Stimulated activated CD4-positive, alpha-beta T cell treated with anti-CD3 and anti-CD28 coated beads, Interleukin-4, amount 100 ng/mL, for 1 hour (primary cell): ENCODE data around the gene SLC4A2.
A peak's percentile ranks its signal among the peaks of the same experiment; 100 is the strongest.

Experiments used
- DNase-seq: peaks from one replicate; pipeline ENCODE4 v3.0.0-alpha.2; 2020

Gene SLC4A2

DNA sequence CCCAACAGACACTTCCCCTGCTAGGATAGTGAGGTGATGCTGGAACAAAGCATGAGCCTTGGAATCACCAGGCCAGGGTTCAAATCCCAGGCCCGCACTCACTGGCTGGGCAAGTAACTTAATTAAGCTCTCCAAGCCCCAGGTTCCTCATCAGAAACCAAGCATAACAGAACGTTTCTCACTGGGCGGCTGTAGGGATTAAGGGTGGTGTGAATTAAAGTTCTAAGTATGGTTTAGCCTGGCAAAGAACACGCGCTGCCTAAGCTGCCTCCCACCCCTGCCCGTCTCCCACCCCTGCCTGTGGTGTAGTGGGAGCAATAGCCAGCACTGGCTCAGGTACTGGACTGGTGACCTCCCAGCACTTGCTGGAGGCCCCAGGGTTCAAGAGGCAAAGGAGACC lies 5.6 kb downstream of the SLC4A2 start:
- DNase-seq = no peak

DNA sequence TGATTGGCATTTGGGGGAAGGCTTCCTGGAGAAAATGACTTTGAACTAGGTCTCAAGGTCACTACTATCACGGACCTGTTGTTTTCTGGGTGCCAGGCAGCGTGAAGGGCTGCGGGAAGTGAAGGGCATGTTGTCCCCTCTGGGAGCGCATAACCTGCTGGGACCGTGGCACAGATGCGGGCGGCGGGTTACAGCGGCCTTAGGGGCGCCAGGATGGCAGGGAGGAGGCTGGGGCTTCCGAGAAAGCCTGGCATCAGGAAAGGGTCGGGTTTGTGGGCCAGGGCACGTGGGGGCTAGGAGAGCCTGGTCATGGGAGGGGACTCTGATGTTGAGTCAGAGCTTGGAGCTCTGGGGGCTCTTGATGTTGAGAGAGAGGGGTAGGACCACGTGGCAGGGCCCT lies 6.1 kb downstream of the SLC4A2 start:
- DNase-seq = no peak

DNA sequence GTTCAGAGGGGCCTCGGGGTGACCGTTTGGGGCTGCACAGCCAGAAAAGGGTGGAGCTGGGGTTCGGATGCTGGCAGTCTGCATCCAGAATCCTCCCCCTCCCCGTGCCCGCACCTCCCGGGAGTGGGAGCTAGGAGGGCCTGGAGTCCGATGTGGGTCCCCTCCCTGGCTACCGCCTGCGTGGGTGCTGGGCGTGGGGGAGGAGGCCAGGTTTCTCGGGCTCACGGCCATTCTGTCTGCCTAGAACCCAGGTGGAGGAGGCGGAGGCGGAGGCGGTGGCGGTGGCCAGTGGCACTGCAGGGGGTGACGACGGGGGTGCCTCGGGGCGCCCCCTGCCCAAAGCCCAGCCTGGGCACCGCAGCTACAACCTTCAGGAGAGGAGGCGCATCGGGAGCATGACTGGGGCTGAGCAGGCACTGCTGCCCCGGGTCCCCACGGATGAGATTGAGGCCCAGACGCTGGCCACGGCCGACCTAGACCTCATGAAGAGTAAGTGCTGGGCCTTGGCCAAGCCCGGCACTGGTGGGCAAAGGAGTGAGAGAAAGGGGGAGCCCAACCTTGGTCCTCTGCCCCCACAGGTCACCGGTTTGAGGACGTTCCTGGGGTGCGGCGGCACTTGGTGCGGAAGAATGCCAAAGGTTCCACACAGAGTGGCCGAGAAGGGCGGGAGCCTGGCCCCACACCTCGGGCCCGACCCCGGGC lies 7.0 kb downstream of the SLC4A2 start:
- no peak for DNase-seq

DNA sequence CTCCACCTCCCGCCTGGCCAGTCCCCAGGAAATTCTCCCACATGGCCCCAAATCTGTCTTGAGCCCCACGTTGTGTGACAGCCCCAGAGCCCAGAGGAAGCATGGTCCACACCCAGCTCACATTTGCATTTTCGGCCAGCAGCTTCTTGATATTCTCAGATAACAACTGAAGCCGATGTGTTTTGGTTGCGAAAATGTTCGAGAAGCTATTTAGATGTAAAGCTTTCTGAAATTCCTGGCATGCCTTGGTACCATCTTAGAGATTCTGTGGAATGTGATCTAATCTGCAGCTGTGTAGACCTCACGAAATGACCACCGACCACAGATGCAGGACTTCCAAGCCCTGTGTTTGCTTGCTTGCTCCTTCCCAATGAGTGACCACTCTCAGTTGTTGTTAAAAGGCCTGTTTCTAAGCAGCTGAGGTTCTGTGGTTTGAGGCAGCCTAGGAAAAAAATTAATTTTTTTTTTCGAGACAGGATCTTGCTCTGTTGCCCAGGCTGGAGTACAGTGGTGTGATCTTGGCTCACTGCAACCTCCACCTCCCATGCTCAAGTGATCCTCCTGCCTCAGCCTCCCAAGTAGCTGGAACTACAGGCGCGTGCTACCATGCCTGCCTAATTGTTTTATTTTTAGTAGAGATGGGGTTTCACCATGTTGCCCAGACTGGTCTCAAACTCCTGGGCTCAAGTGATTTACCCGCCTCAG lies 8.8 kb downstream of the SLC4A2 start:
- no peak for DNase-seq

DNA sequence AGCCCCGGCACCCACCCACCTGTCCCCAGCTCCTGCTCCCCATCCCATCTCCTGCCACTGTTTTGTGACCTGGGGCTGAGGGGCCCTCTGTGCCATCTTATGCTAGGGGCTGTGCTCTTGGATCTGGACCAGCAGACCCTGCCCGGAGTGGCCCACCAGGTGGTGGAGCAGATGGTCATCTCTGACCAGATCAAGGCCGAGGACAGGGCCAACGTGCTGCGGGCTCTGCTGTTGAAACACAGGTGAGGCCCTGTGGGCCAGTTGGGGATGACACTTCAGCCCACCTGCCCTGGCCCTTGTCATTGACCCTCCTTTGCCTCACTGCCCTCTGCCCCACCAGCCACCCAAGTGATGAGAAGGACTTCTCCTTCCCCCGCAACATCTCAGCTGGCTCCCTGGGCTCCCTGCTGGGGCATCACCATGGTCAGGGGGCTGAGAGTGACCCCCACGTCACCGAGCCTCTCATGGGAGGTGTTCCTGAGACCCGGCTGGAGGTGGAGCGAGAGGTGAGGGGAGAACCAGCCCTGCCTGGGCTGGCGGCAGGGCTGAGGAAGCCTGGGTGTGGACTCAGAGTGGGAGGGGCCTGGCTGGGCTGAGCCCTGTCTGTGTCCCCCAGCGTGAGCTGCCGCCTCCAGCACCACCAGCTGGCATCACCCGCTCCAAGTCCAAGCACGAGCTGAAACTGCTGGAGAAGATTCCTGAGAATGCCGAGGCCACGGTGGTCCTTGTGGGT lies 10.6 kb downstream of the SLC4A2 start:
- no peak for DNase-seq

DNA sequence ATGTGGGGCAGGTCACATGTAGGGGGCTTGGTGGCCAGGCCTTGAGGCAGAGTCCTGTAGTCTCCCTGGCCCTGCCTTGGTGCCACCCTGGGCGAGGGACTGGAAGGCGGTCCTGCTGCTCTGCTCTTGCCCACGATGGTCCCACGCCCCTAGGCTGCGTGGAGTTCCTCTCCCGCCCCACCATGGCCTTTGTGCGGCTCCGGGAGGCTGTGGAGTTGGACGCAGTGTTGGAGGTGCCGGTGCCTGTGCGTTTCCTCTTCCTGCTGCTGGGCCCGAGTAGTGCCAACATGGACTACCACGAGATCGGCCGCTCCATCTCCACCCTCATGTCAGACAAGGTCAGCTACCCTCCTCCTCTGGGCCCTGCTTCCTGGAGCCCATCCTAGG lies 11.2 kb downstream of the SLC4A2 start:
- DNase-seq = no peak

DNA sequence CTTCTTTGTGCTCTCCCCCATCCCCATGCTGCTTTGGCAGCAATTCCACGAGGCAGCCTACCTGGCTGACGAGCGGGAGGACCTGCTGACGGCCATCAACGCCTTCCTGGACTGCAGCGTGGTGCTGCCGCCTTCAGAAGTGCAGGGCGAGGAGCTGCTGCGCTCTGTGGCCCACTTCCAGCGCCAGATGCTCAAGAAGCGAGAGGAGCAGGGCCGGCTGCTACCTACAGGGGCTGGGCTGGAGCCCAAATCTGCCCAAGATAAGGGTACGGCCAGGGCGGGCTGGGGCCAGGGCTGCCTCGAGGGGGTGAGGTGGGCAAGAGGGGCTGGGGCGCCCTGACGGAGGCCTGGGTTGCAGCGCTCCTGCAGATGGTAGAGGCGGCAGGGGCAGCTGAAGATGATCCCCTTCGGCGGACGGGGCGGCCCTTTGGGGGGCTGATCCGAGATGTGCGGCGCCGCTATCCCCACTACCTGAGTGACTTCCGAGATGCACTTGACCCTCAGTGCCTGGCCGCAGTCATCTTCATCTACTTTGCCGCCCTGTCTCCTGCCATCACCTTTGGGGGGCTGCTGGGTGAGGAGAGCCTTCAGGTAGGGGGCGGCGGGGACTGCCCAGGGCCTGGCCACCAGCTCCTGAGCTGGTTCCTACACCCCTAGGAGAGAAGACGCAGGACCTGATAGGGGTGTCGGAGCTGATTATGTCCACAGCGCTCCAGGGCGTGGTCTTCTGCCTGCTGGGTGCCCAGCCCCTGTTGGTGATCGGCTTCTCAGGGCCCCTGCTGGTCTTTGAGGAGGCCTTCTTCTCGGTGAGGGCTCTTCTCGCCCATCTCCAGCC lies 11.9 kb downstream of the SLC4A2 start:
- DNase-seq = no peak

DNA sequence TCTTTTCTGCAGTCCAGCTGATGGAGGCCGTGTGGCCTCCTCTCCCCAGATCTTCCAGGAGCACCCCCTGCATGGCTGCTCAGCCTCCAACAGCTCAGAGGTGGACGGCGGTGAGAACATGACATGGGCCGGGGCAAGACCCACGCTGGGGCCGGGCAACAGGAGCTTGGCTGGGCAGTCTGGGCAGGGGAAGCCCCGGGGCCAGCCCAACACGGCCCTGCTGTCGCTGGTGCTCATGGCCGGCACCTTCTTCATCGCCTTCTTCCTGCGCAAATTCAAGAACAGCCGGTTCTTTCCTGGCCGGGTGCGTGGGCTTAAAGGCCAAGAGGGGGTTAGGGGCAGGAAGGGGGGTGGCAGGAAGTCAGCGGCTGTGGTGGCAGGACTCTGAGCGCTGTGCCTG lies 14.6 kb downstream of the SLC4A2 start:
- DNase-seq = no peak

DNA sequence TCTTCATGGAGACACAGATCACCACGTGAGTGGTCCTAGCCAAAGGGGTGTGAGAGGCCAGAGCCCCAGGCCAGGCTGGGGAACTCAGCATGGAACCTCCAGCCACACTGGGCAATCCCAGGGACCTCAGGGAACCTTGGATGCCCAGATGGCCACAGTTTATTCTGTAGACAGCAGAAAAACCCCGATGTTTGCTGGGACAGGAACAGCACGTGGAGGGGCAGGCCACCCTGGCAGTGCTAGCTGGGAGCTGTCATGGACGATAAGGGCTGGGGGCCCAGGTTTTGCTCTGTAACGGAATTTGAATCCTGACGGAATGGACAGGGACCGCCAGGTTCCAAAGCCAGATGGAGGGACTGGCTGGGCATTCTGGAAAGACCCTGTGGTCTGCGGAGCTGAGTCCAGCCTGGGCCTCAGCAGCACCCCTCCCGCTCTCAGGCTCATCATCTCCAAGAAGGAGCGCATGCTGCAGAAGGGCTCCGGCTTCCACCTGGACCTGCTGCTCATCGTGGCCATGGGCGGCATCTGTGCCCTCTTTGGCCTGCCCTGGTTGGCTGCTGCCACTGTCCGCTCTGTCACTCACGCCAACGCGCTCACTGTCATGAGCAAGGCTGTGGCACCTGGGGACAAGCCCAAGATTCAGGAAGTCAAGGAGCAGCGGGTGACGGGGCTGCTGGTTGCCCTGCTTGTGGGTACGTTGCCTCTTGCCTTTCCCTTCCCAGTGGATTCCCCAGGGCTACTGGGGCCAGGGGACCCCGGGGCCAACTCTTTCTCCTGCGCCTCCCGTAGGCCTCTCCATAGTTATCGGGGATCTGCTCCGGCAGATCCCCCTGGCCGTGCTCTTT lies 15.7 kb downstream of the SLC4A2 start:
- no peak for DNase-seq

DNA sequence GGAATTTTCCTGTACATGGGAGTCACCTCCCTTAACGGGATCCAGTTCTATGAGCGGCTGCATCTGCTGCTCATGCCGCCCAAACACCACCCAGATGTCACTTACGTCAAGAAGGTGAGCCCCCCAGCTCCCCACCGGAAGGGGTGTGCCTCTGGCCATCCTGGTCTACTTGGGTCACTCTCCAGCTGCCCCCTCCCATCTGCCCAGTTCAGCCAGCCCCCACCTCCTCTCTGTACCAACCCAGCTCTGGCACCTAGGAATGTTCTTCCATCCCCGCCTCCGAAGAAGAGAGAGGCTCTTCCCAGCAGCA lies 16.2 kb downstream of the SLC4A2 start:
- no peak for DNase-seq

DNA sequence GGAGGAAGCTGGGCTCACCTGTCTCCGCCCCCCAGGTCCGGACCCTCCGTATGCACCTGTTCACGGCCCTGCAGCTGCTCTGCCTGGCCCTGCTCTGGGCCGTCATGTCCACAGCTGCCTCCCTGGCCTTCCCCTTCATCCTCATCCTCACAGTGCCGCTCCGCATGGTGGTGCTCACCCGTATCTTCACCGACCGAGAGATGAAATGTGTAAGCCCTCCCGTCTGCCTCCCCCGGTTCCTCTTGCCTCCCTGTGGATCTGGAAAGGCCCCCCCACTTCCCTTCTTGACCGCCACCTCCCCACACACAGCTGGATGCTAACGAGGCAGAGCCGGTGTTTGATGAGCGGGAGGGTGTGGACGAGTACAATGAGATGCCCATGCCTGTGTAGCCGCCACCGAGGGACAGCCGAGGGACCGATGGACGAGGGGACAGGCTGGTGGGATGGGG lies 16.6 kb downstream of the SLC4A2 start:
- DNase-seq = no peak

DNA sequence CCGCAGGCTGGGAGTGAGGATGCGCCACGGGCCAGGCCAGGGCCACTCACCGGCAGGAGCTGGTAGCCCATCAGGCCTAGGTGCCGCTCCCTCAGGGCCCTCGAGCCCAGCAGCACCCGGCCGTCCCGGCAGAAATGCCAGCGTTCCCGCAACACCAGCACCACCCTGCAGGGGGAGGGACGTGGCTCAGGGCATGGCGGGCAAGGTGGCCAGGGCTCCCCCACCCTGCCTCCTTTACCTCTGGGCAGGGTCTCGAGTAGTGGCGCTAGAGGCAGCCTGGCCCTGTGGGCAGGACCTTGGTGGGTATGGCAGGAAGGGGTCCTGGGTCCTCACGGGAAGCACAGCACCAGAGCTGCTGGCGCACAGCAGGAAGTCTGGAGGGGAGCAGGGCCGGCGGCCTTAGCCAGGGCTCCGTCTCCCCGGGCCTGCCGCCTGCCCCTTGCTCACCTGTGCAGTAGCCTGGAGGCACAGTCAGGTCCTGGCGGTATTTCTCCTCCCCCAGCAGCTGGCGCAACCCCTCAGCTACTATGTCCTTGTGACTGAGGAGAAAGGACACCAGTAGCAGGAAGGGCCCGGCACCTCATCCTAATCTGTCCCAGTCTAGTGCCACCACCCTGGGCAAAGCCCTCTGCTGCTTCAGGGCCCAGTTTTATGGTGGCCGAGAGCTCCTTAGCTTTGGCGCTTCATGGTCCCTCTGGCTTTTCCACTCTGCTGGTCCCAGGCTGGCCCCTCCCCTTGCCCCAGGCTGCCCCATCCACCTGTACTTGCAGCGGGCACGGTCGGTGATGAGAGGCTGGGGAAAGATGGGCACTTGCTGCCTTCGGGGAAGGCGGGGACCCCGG lies 17.7 kb downstream of the SLC4A2 start:
- DNase-seq = no peak

DNA sequence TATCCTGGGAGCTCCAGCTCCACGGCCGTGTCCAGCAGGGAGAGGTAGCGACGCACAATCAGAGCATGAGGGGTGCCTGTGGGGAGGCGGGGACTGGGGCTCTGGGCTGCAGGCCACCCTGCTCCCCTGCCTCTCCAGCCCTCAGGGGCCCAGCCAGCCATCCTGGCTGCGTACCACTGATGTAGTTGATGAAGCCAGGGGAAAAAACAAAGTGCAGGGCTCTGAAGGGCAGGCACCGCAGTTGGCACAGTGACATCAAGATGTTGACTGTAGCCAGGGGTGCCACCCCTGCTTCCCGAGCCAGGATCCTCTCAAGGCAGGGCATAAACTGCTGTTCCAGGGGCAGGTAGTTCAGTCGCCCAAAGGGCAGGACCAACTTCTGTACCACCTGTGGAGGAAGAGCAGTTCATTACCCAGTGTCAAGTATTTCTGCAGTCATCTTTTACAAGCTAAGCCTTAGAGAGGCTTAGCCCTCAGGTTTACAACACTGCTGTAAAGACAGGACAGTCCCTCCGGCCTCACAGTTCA lies 18.4 kb downstream of the SLC4A2 start:
- DNase-seq = no peak

DNA sequence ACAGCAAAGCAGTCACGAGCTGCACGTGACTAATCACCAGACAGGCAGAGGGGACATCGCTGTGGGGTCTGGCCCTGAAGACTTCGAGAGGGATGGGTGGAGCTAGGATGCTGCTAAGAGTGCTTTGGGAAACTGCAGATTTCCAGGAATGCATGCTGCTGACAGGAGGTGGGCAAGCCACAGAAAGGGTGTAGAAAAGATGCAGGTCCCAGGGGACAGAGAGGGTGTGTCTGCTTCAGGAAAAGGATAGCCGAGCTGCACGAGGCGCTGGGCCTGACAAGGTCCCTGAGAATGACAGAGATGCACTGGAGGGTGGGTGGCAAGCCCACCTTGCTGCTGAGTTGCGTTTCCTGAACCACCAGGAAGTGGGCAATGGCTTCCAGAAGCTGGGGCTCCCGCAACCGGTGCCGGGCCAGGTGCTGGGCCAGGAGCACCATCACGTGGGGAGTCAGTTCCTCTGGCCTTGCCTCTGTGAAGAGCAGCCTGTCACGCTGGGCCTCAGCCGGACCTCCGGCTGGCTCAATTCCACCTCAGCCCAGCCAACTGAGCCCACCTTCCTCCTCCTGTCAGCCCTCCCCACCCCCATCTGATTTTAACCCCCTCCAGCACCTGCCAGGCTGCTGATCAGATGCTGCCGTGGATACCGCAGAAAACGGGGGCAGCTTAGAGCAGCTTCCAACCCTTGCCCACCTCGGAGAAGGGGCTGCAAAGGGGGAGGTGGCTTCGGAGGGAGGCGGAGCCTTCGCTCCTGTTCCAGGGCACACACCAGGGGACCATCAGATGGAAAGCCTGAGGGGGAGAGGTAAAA lies 19.0 kb downstream of the SLC4A2 start:
- DNase-seq = no peak

DNA sequence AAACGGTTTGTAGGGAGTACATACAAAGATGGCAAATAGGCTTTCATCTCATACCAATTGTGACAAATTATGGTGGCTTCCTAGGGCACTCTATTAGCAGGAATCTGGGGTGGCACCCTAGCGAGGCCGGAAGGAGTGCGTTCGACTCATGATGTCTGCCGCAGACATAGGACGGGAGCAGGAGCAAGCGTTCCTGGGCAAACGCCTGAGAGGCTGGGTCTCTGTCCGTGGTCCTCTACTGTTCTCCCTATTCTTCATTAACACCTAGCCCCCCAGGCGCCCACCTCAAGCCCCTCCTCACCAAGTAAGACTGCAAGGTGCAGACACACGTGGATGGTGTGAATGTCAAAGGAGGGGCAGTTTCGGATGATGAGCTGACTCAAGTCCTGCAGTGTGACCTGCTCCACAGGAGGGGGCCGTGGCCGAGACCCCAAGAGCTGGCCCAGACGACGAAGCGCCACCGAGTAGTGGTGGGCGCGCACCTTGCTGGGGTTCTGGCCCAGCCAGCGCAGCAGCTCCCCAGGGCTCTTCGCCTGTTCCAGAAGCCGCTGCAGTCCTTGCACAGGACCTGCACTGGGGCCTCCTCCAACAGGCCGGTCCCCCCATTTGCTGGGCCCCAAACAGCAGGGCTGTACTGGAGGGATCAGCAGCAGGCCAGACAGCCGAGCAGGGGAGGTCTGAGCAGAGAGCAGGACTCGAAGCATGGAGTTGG lies 20.0 kb downstream of the SLC4A2 start:
- no peak for DNase-seq

DNA sequence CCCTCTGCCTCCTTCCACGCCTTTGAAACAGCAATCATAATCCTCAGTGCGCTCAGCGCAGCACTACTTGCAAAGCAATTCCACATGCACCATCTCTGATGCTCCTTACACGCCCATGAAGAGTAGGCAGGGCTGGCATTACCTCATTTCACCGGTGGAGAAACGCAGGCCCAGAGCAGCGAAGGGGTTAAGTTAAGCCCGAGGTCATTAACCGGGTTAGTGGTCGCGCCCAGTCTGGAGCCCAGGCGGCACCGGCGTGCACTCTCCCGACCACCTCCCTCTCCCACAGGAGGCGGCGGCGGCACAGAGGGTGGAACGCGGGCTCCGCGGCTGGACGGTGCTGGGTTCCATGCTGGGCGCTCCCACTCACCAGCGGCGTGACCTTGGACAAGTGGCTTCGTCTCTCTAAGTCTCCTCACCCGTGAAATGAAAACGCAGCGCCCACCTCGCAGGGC lies 20.7 kb downstream of the SLC4A2 start:
- no peak for DNase-seq

DNA sequence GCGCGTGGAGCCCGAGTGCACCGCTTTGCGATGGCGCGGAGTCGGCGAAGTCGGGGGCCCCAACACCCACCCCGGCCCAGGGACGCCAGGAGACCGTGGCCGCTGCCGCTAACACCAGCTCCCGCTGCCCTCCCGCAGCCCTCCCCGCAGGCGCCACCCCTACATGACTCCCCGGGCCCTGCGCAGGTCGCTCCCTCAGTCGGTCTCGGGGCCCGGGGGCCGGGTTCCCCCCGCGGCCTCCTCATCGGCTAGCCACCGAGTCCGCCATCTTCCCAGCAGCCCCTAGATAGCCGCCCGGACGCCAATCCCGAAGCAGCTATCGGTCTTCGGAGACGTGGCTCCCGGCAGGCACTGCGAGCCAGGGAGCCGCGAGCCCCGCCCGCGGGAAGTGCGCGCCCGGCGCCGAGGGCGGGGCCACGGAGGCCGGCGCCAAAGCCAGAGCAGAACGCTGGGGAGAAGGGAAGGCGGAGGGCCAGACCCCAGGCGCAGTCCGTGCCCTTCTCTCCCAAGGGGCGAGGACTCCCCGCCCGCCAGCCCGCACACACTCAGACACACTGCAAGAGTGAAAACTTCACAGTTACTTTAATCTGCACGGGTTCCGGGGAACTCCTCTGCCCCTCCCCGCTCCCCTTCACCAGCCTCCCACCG lies 21.3 kb downstream of the SLC4A2 start, which contains the start of gene FASTK:
Gene FASTK, minus strand, starts transcription at position 288 of the 648 bp plus-strand sequence. Its CDS starts 43 bp downstream, at position 245.
- peak; percentile 88 for DNase-seq
